GM12891 (cell line): Measurements from ENCODE around the gene CYB5R3.

Experiments
- POLR2A ChIP-seq: IDR thresholded peaks from 2 replicates; pipeline ENCODE4 v1.6.1; 2011; ENCODE audit warnings: low read depth, low read length, control low read depth
- POLR2AphosphoS5 ChIP-seq: IDR thresholded peaks from 2 replicates; pipeline ENCODE4 v1.6.1; 2011; ENCODE audit warnings: low read depth, low read length, control low read depth

DNA sequence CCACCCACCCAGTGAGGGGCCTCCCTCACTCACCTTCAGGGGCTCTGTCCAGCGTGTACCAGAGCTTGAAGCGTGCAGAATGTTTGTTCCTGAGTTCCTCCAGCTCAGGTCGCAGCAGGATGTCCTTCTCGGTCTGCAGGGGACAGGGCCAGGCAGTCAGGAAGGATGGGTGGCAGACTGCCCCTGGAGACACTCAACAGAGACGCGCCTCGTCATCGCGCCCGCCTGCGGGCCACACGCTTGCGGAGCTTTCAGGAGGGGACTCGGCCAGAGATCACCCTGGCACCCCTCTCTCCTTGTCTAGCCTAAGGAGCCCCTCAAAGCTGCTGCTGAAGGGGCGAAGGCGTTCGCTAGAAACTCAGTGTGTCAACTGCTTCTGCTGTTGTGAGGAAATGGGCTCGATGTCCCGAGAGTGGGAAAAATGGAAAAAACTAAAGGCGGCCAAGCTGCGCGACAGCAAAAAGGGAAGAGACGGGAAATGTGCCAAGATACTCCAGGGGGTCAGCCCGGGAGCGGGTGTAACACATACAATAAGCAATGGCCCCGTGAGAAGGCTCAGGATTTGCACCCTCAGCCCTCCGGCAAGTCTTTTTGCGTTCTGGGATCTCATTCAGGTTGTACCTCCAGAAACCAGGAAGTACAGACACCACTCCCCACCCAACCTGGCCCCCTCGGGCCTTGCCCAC is 25.3 kb downstream of the CYB5R3 start:
- TF ChIP-seq POLR2AphosphoS5, result no peak
- no peak for TF ChIP-seq POLR2A
